ENCODE measurements around the gene SRP9.
A peak's percentile ranks its signal among the peaks of the same experiment; 100 is the strongest.
"Not testable (repeated sequence)": the region's sequence is repeated elsewhere in the genome, so short reads cannot be mapped to it uniquely, and the experiment has no call there.

SRP9 gene

GRCh38 chr1:225770561-225771248 is 6.9 kb upstream of the SRP9 start:
- Histone ChIP-seq H3K36me3 (ENCODE audit: control insufficient read depth, insufficient read depth, low read length) (no peaks in the 10 kb centered on the region), H3K9me3 (ENCODE audit: control insufficient read depth, low read length) (no peaks in the 10 kb centered on the region), H3K9ac (ENCODE audit: low read length) (no peak overlapping the region), H3K4me3 (ENCODE audit: low read length) (no peak overlapping the region), H3K27me3 (ENCODE audit: control insufficient read depth, insufficient read depth, low read length) (no peaks in the 10 kb centered on the region), H3K4me1 (ENCODE audit: control insufficient read depth, insufficient read depth, low read length) (peaks cover 50% of the 10 kb centered on the region)

GRCh38 chr1:225771661-225772322 is 5.8 kb upstream of the SRP9 start:
- Histone ChIP-seq H3K9me3 (ENCODE audit: control insufficient read depth, low read length) (no peaks in the 10 kb centered on the region), H3K4me3 (ENCODE audit: low read length) (no peak overlapping the region), H3K27me3 (ENCODE audit: control insufficient read depth, insufficient read depth, low read length) (no peaks in the 10 kb centered on the region), H3K36me3 (ENCODE audit: control insufficient read depth, insufficient read depth, low read length) (no peaks in the 10 kb centered on the region), H3K9ac (ENCODE audit: low read length) (no peak overlapping the region), H3K4me1 (ENCODE audit: control insufficient read depth, insufficient read depth, low read length) (peaks cover 45% of the 10 kb centered on the region)

DNA sequence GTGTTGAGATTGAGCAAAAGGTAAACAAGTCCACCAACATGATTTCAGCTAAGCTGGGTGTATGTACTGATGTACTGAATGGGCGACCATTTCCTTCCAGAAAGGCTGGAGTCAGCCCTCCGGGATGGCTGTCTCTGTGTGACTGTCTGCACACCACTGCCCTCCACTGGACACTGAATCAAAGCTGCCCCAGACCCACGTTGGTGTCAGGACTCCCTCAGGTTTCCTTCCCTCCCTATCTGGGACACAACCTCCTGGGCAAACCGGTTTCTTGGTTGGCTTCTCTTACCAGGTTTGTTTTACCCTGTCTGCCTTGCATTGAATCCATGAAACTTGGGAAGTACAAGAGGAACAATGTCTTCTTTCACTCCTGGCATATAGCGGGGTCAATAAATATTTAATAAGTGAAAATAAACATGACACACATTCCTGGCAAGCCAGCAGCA is 5.3 kb upstream of the SRP9 start:
- Histone ChIP-seq H3K4me3 (ENCODE audit: low read length) (no peak overlapping the region), H3K27me3 (ENCODE audit: control insufficient read depth, insufficient read depth, low read length) (no peaks in the 10 kb centered on the region), H3K4me1 (ENCODE audit: control insufficient read depth, insufficient read depth, low read length) (peaks cover 43% of the 10 kb centered on the region), H3K9me3 (ENCODE audit: control insufficient read depth, low read length) (no peaks in the 10 kb centered on the region), H3K9ac (ENCODE audit: low read length) (peak overlapping the region; percentile 40), H3K36me3 (ENCODE audit: control insufficient read depth, insufficient read depth, low read length) (no peaks in the 10 kb centered on the region)

GRCh38 chr1:225772848-225773247 is 4.8 kb upstream of the SRP9 start:
- Histone ChIP-seq H3K27me3 (ENCODE audit: control insufficient read depth, insufficient read depth, low read length) (no peaks in the 10 kb centered on the region), H3K4me3 (ENCODE audit: low read length) (no peak overlapping the region), H3K9ac (ENCODE audit: low read length) (peak overlapping the region; percentile 40), H3K9me3 (ENCODE audit: control insufficient read depth, low read length) (no peaks in the 10 kb centered on the region), H3K36me3 (ENCODE audit: control insufficient read depth, insufficient read depth, low read length) (no peaks in the 10 kb centered on the region), H3K4me1 (ENCODE audit: control insufficient read depth, insufficient read depth, low read length) (peaks cover 38% of the 10 kb centered on the region)

GRCh38 chr1:225774281-225775147 is 3.1 kb upstream of the SRP9 start:
- Histone ChIP-seq H3K4me1 (ENCODE audit: control insufficient read depth, insufficient read depth, low read length) (peaks cover 43% of the 10 kb centered on the region), H3K9me3 (ENCODE audit: control insufficient read depth, low read length) (no peaks in the 10 kb centered on the region)

DNA sequence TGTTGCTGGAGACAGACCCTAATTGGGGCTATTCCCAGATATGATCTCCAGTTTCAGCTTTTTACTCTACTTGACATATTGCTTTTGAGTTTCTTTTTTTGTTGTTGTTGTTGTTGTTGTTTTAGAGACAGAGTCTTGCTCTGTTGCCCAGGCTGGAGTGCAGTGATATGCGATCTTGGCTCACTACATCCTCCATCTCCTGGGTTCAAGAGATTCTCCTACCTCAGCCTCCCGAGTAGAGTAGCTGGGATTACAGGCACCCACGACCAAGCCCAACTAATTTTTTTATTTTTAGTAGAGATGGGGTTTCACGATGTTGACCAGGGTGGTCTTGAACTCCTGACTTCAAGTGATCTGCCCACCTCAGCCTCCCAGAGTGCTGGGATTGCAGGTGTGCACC is 1.3 kb upstream of the SRP9 start:
- Histone ChIP-seq H3K27me3 (ENCODE audit: control insufficient read depth, insufficient read depth, low read length) (no peaks in the 10 kb centered on the region), H3K9ac (ENCODE audit: low read length) (no peak overlapping the region), H3K4me1 (ENCODE audit: control insufficient read depth, insufficient read depth, low read length) (peaks cover 43% of the 10 kb centered on the region), H3K36me3 (ENCODE audit: control insufficient read depth, insufficient read depth, low read length) (no peaks in the 10 kb centered on the region), H3K4me3 (ENCODE audit: low read length) (no peak overlapping the region), H3K9me3 (ENCODE audit: control insufficient read depth, low read length) (no peaks in the 10 kb centered on the region)

More at GRCh38 chr1:225774281-225775147, 3.1 kb upstream of the SRP9 start:
- Histone ChIP-seq H3K4me3 (ENCODE audit: low read length) (no peak overlapping the region), H3K36me3 (ENCODE audit: control insufficient read depth, insufficient read depth, low read length) (no peaks in the 10 kb centered on the region), H3K27me3 (ENCODE audit: control insufficient read depth, insufficient read depth, low read length) (no peaks in the 10 kb centered on the region), H3K9ac (ENCODE audit: low read length) (no peak overlapping the region)

DNA sequence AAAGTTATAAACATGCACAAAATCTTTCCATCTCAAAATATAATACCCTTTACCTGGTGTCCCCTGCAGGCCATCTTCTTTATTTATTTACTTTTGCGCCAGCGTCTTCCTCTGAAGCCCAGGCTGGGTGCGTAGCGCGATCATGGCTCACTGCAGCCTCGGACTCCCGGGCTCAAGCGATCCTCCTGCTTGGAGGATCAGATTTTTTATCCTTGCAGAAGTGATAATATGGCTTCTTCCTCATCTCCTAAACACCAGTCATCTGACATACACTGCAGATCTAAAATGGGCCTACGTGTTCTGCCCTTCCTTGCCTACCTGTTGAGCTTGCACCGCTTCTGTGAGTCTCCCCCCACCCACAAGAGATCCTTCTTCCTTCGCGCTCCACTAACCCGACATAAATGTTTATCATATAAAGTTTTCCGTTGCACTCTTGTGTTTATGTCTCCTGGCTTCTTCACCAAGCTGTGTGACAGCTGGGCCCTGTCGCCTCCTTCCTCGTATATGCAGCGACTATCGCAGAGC is 506 bp upstream of the SRP9 start:
- Histone ChIP-seq H3K4me3 (ENCODE audit: low read length) (peak overlapping the region; percentile 80), H3K27me3 (ENCODE audit: control insufficient read depth, insufficient read depth, low read length) (no peaks in the 10 kb centered on the region), H3K4me1 (ENCODE audit: control insufficient read depth, insufficient read depth, low read length) (peaks cover 39% of the 10 kb centered on the region), H3K9ac (ENCODE audit: low read length) (peak overlapping the region; percentile 98), H3K9me3 (ENCODE audit: control insufficient read depth, low read length) (no peaks in the 10 kb centered on the region), H3K36me3 (ENCODE audit: control insufficient read depth, insufficient read depth, low read length) (no peaks in the 10 kb centered on the region)

DNA sequence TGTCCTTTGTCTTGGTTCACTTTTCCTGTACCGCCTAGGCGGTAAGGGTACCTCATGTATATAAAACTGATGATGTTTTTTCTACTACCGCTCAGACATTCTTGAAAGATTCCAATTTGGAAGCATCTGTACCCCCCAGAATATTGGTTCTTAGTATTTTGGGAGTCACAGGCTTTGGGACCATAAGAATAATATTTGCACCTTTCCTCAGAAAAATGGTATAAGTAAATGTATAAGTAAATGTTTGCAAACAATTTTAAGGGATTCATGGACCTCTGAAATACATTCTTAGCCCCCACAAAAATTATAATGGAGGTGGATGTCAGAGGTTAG is 677 bp downstream of the SRP9 start:
- no peaks in the 10 kb centered on the region for H3K36me3 ChIP-seq (ENCODE audit: control insufficient read depth, insufficient read depth, low read length)
- no peaks in the 10 kb centered on the region for H3K27me3 ChIP-seq (ENCODE audit: control insufficient read depth, insufficient read depth, low read length)
- peaks cover 27% of the 10 kb centered on the region for H3K4me1 ChIP-seq (ENCODE audit: control insufficient read depth, insufficient read depth, low read length)
- peak overlapping the region; percentile 80 for H3K4me3 ChIP-seq (ENCODE audit: low read length)
- peak overlapping the region; percentile 98 for H3K9ac ChIP-seq (ENCODE audit: low read length)
- H3K9me3 ChIP-seq (ENCODE audit: control insufficient read depth, low read length): no peaks in the 10 kb centered on the region

DNA sequence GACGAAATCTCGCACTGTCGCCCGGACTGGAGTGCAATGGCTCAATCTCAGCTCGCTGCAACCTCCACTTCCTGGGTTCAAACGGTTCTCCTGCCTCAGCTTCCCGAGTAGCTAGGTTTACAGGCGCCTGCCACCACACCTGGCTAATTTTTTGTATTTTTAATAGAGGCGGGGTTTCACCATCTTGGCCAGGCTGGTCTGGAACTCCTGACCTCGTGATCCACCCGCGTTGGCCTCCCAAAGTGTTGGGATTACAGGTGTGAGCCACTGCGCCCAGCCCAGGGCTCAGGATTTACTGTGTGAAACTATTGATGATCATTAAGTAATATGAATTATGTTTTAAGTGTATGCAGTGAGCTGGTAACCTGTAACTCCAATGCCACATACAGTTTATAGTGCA is 1.5 kb downstream of the SRP9 start:
- H3K36me3 ChIP-seq (ENCODE audit: control insufficient read depth, insufficient read depth, low read length); H3K27me3 ChIP-seq (ENCODE audit: control insufficient read depth, insufficient read depth, low read length); H3K9me3 ChIP-seq (ENCODE audit: control insufficient read depth, low read length): not testable (repeated sequence)
- peak overlapping the region; percentile 80 for H3K4me3 ChIP-seq (ENCODE audit: low read length)
- peak overlapping the region; percentile 98 for H3K9ac ChIP-seq (ENCODE audit: low read length)
- H3K4me1 ChIP-seq (ENCODE audit: control insufficient read depth, insufficient read depth, low read length): peaks cover 19% of the 10 kb centered on the region

DNA sequence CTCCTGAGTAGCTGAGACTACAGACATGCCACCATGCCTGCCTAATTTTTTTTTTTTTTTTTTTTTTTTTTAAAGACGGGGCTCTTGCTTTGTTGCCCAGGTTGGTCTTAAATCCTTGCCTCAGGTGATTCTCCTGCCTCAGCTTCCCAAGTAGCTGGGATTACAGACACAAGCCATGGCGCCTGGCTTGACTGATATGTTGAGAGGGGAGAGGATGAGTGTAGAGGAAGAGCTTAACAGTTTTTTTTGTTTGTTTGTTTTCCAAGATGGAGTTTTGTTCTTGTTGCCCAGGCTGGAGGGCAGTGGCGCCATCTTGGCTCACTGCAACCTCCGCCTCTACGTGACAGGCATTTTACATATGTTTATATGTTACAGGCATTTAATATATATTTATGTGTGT is 2.5 kb downstream of the SRP9 start:
- Histone ChIP-seq H3K4me1 (ENCODE audit: control insufficient read depth, insufficient read depth, low read length) (peaks cover 17% of the 10 kb centered on the region), H3K27me3 (ENCODE audit: control insufficient read depth, insufficient read depth, low read length) (no peaks in the 10 kb centered on the region), H3K4me3 (ENCODE audit: low read length) (no peak overlapping the region)

DNA sequence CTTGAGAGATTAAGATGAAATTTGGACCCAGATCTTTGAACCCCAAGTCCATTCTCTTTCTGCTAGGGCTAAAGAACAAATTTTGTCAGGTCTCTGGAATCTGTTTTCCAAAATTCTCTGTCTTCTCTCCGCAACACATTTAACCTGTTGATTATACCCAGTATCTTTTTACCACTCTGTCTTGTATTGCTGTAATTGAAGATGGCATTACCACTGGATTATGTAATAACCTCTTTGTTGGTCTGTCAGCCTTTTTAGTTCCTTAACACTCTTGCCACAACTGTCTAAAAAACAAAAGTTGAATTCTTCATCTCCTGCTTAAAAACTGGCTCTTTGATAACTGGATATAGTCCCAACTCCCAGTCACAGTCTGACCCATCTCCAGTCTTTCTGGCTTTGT is 3.0 kb downstream of the SRP9 start:
- no peaks in the 10 kb centered on the region for H3K36me3 ChIP-seq (ENCODE audit: control insufficient read depth, insufficient read depth, low read length)
- no peak overlapping the region for H3K9ac ChIP-seq (ENCODE audit: low read length)
- no peak overlapping the region for H3K4me3 ChIP-seq (ENCODE audit: low read length)
- H3K4me1 ChIP-seq (ENCODE audit: control insufficient read depth, insufficient read depth, low read length): peaks cover 14% of the 10 kb centered on the region
- H3K27me3 ChIP-seq (ENCODE audit: control insufficient read depth, insufficient read depth, low read length): no peaks in the 10 kb centered on the region
- no peaks in the 10 kb centered on the region for H3K9me3 ChIP-seq (ENCODE audit: control insufficient read depth, low read length)

More for the DNA sequence above, 2.5 kb downstream of the SRP9 start:
- Histone ChIP-seq H3K9ac (ENCODE audit: low read length) (no peak overlapping the region), H3K9me3 (ENCODE audit: control insufficient read depth, low read length) (no peaks in the 10 kb centered on the region), H3K36me3 (ENCODE audit: control insufficient read depth, insufficient read depth, low read length) (no peaks in the 10 kb centered on the region)

GRCh38 chr1:225789142-225789541 is 11.5 kb downstream of the SRP9 start:
- not testable (repeated sequence) for H3K4me1 ChIP-seq (ENCODE audit: control insufficient read depth, insufficient read depth, low read length); H3K9me3 ChIP-seq (ENCODE audit: control insufficient read depth, low read length); H3K4me3 ChIP-seq (ENCODE audit: low read length); H3K9ac ChIP-seq (ENCODE audit: low read length); H3K27me3 ChIP-seq (ENCODE audit: control insufficient read depth, insufficient read depth, low read length)
- H3K36me3 ChIP-seq (ENCODE audit: control insufficient read depth, insufficient read depth, low read length): peaks cover 11% of the 10 kb centered on the region

Measured in mucosa of stomach (tissue), 1 donor.